GM10266 (cell line): ENCODE data around the gene WDTC1.
A peak's percentile ranks its signal among the peaks of the same experiment; 100 is the strongest.

Experiments used
- DNase-seq: peaks from one replicate; pipeline ENCODE4 v3.0.0; 2012; ENCODE audit errors: extremely low spot score
- TF ChIP-seq, protein P1 (sequence below): IDR thresholded peaks from 2 replicates; pipeline ENCODE4 v1.5.1; 2012; ENCODE audit warnings: mild to moderate bottlenecking, low read depth; ENCODE audit not compliant: control insufficient read depth, insufficient read depth; ENCODE audit errors: missing control alignments

Gene WDTC1

DNA sequence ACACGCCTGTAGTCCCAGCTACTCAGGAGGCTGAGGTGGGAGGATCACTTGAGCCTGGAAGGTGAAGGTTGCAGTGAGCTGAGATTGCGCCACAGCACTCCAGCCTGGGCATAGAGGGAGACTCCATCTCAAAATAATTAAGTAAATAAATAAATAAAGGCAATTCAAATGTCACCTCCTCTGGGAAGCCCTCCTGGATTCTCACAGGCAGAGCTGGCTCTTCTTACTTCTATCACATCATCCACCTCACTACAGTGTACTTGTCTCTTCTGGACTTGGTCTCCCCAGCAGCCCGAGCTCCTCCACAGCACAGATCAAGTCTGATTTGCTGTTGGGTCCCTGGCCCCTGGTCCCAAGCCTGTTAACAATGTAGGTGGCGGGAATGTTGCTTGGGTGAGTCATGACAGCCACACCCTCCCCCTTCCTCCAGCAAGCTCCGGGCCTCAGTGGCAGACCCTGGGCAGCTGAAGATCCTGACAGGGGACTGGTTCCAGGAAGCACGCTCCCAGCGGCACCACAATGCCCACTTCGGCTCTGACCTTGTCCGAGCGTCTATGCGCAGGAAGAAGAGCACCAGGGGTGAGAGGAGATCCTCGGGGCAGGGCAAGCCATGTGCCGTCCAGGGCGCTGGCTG is 112.7 kb downstream of the WDTC1 start:
- no peak for DNase-seq
- TF ChIP-seq, protein P1, sequence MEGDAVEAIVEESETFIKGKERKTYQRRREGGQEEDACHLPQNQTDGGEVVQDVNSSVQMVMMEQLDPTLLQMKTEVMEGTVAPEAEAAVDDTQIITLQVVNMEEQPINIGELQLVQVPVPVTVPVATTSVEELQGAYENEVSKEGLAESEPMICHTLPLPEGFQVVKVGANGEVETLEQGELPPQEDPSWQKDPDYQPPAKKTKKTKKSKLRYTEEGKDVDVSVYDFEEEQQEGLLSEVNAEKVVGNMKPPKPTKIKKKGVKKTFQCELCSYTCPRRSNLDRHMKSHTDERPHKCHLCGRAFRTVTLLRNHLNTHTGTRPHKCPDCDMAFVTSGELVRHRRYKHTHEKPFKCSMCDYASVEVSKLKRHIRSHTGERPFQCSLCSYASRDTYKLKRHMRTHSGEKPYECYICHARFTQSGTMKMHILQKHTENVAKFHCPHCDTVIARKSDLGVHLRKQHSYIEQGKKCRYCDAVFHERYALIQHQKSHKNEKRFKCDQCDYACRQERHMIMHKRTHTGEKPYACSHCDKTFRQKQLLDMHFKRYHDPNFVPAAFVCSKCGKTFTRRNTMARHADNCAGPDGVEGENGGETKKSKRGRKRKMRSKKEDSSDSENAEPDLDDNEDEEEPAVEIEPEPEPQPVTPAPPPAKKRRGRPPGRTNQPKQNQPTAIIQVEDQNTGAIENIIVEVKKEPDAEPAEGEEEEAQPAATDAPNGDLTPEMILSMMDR: no peak

DNA sequence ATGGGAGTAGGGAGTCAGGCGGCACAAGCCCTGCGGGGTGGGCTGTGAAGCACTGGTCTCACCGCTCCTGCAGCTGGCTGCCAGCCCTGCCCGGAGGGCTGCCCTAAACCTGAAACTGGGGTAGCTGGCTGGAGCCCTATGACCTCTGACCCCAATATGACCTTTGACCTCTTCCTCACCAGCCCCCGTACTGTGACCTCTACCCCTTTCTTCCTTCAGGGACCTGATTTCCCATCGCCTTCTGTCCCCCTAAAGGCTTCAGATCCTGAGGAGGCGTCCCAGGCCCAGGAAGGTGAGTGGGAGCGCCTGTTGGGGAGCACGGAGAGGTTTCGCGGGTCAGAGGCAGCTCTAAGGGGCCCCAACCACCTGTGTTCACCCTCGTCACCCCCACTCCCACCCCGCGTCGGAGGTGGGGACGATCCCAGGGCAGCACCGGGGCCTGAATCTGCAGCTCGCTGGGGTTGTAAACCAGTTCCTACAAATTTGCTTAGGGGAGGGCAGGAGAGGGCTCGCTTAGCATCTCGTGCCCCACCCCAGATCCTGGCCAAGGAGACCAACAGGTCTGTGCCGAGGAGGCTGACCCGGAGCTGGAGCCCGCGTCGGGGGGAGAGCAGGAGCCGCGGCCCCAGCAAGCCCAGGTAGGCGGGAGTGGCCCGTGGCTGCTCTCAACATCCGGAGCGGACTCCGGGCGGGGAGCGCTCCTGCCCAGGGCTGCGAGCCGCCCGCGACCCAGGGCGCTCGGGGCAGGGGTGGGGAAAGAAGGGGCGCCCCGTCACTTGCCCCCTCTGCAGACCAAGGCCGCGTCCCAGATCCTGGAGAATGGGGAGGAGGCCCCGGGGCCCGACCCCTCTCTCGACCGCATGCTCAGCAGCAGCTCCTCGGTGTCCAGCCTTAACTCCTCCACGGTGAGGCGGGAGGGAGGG is 114.7 kb downstream of the WDTC1 start:
- TF ChIP-seq, protein P1: no peak
- DNase-seq: peak; percentile 27

DNA sequence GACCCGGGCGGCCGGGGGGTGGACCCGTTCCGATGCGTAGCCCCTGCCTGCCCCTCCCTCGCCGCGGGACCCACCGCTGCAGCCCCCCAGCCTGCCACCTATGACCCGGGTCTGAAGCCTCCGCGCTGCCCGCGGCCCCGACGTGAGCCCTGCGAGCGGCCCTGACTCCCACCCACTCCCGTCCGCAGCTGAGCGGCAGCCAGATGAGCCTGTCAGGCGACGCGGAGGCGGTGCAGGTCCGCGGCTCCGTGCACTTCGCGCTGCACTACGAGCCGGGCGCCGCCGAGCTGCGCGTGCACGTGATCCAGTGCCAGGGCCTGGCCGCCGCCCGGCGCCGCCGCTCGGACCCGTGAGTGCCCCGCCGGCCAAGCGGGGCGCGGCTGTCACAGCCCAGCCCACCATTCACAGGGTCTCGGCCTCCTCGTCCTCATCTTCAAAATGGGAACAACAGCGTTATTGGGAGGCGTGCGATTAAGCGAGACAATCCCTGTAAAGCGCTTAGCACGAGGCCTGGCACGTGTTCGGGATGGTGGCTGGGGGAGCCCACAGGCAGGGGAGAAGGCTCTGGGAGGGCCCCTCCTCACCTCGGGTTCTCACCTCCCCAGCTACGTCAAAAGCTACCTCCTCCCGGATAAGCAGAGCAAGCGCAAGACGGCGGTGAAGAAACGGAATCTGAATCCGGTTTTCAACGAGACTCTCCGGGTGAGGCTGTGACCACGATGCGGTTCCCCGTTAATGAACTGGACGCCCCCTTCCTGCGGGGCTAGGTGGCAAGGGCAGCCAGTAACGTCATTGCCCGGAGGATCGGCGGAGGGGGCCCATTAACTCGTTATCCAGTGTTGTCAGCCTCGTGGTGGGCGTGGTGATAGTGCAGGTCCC is 115.6 kb downstream of the WDTC1 start:
- no peak for DNase-seq
- TF ChIP-seq, protein P1: no peak

DNA sequence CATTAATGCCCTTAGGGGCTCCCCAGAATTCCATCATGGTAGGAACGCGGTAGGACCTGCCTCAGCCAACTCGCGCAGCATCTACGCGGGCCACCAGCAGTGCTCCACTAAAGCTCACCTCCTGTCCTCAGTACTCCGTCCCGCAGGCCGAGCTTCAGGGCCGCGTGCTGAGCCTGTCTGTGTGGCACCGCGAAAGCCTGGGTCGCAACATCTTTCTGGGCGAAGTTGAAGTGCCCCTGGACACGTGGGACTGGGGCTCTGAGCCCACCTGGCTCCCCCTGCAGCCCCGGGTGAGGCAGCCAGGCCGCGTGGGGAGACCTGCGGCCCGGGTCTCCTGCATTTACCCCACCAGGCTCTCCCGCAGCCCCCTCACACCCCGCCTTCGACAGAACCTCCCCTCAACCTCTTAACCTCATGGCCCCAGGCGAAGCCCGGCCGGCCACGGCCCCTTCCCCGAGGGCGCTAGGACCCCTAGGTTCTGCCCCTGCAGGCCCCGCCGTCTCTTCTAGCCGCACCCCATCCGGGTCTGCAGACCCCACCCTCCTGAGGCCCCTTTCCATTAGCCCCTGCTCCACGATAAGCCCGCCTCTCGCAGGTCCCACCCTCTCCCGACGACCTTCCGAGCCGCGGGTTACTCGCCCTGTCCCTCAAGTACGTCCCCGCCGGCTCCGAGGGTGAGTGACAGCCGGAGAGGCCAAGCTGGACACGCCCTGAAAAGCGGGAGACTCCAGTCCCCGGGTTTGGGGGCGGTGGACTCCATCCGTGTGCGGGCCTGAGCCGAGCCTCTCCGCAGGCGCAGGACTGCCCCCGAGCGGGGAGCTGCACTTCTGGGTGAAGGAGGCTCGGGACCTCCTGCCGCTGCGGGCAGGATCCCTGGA is 116.5 kb downstream of the WDTC1 start:
- TF ChIP-seq, protein P1: no peak
- no peak for DNase-seq

DNA sequence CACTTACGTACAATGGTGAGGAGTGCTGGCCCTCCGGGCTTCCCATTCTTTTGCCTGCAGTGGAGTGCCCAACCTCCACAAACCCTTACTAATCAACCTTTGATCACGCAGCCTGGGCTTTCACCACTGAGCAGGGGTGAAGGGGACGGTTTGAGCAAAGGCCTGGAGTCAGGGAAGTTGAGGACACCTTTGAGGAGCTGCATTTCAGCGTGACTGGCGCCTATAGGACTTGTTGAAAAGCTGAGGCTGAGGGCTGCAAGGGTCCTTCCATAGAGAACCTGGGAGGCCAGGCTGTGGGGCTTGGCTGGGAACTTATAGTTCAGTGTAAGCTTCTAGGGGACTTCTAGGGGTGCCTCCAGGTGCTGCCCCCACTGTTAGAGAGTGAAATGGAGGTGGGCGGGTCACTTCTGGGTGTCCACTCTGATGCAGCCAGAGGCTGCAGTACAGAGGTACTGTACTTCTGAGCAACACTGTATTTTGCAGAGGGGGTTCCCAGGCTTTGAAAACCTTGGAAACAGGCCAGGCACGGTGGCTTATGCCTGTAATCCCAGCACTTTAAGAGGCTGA is 117.2 kb downstream of the WDTC1 start:
- DNase-seq: no peak
- TF ChIP-seq, protein P1: no peak

DNA sequence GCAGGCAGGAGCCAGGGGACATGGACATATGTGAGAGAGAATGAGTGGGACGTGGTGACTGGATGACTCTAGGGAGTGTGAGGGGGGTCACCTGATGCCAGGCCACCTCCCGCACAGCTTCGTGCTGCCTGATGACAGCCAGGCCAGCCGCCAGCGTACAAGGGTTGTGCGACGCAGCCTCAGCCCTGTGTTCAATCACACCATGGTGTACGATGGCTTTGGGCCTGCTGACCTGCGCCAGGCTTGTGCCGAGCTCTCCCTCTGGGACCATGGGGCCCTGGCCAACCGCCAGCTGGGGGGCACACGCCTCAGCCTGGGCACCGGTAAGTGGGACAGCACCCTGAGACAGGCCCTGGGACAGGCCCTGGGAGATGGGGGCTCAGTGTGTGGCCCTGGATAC is 118.7 kb downstream of the WDTC1 start:
- TF ChIP-seq, protein P1: no peak
- no peak for DNase-seq
